Measurements from ENCODE around the gene PSENEN. TPM values are rescaled to one million over a fixed set of nuclear protein-coding genes. Genes with fewer than 3 reads are reported as not detected.

PSENEN gene
- total and polyA plus RNA-seq, 2 donors (not counting 1 experiment from before 2014, with no cell fraction given), result 16.0 to 31.4 TPM

- peaks cover 4% of the 10 kb centered on the region for H3K4me1 ChIP-seq (ENCODE audit: control insufficient read depth, extremely low read depth, insufficient read depth, low read length)
- no peak for DNase-seq (ENCODE audit: low read depth in 2 of 2)
- no peak overlapping the region for H2AFZ ChIP-seq (ENCODE audit: low read length)
- H3K9ac ChIP-seq (ENCODE audit: insufficient read depth, low read length), result no peak overlapping the region
- no peak overlapping the region for H3K4me3 ChIP-seq (replicated peaks in 1 of 4; ENCODE audit: control extremely low read depth in 1 of 4, insufficient read depth in 1 of 4, low read depth in 3 of 4, low read length in 4 of 4)
- peaks cover 3% of the 10 kb centered on the region for H3K79me2 ChIP-seq (ENCODE audit: control insufficient read depth, insufficient read depth, low read length)
- H3K9me3 ChIP-seq (ENCODE audit: control insufficient read depth, insufficient read depth, low read depth, low read length), result no peaks in the 10 kb centered on the region
- TF ChIP-seq EZH2 (IDR thresholded peaks at IDR 0.05; ENCODE audit: low read length, missing control alignments) (no peak), CTCF (conservative IDR thresholded peaks at IDR 0.05 in 1 of 2, IDR thresholded peaks at IDR 0.05 in 1 of 2; ENCODE audit: low read depth in 1 of 2, low read length in 2 of 2) (no peak)
- no peak overlapping the region for H3K4me2 ChIP-seq (ENCODE audit: extremely low read depth, insufficient read depth, low read length)
- no peak overlapping the region for H3K27ac ChIP-seq (ENCODE audit: insufficient read depth, low read length)
- peaks cover 4% of the 10 kb centered on the region for H3K36me3 ChIP-seq (ENCODE audit: control insufficient read depth, insufficient read depth, low read length)
- no peaks in the 10 kb centered on the region for H4K20me1 ChIP-seq (ENCODE audit: control insufficient read depth, extremely low read depth, insufficient read depth, low read length)
- no peaks in the 10 kb centered on the region for H3K27me3 ChIP-seq (ENCODE audit: control insufficient read depth, insufficient read depth, low read length)
These were observed 31.8 kb downstream of the PSENEN start for GRCh38 chr19:35777086-35777841.

- H3K27ac ChIP-seq (ENCODE audit: insufficient read depth, low read length), result no peak overlapping the region
- H3K4me3 ChIP-seq (replicated peaks in 1 of 4; ENCODE audit: control extremely low read depth in 1 of 4, insufficient read depth in 1 of 4, low read depth in 3 of 4, low read length in 4 of 4), result no peak overlapping the region
- no peaks in the 10 kb centered on the region for H4K20me1 ChIP-seq (ENCODE audit: control insufficient read depth, extremely low read depth, insufficient read depth, low read length)
- no peak overlapping the region for H3K9ac ChIP-seq (ENCODE audit: insufficient read depth, low read length)
- H2AFZ ChIP-seq (ENCODE audit: low read length), result no peak overlapping the region
- no peak for DNase-seq (ENCODE audit: low read depth in 2 of 2)
- H3K36me3 ChIP-seq (ENCODE audit: control insufficient read depth, insufficient read depth, low read length), result peaks cover 6% of the 10 kb centered on the region
- no peak overlapping the region for H3K4me2 ChIP-seq (ENCODE audit: extremely low read depth, insufficient read depth, low read length)
- H3K27me3 ChIP-seq (ENCODE audit: control insufficient read depth, insufficient read depth, low read length), result no peaks in the 10 kb centered on the region
- peaks cover 4% of the 10 kb centered on the region for H3K4me1 ChIP-seq (ENCODE audit: control insufficient read depth, extremely low read depth, insufficient read depth, low read length)
- no peaks in the 10 kb centered on the region for H3K9me3 ChIP-seq (ENCODE audit: control insufficient read depth, insufficient read depth, low read depth, low read length)
- no peak for TF ChIP-seq EZH2 (IDR thresholded peaks at IDR 0.05; ENCODE audit: low read length, missing control alignments)
- TF ChIP-seq CTCF (conservative IDR thresholded peaks at IDR 0.05 in 1 of 2, IDR thresholded peaks at IDR 0.05 in 1 of 2; ENCODE audit: low read depth in 1 of 2, low read length in 2 of 2), result no peak
- H3K79me2 ChIP-seq (ENCODE audit: control insufficient read depth, insufficient read depth, low read length), result peaks cover 3% of the 10 kb centered on the region
These were observed 32.5 kb downstream of the PSENEN start for GRCh38 chr19:35777961-35778360.

- Histone ChIP-seq H3K4me3 (replicated peaks in 1 of 4; ENCODE audit: control extremely low read depth in 1 of 4, insufficient read depth in 1 of 4, low read depth in 3 of 4, low read length in 4 of 4) (no peak overlapping the region), H3K79me2 (ENCODE audit: control insufficient read depth, insufficient read depth, low read length) (peaks cover 3% of the 10 kb centered on the region), H4K20me1 (ENCODE audit: control insufficient read depth, extremely low read depth, insufficient read depth, low read length) (no peaks in the 10 kb centered on the region), H3K9me3 (ENCODE audit: control insufficient read depth, insufficient read depth, low read depth, low read length) (no peaks in the 10 kb centered on the region), H3K27me3 (ENCODE audit: control insufficient read depth, insufficient read depth, low read length) (no peaks in the 10 kb centered on the region), H3K9ac (ENCODE audit: insufficient read depth, low read length) (no peak overlapping the region), H3K27ac (ENCODE audit: insufficient read depth, low read length) (no peak overlapping the region), H2AFZ (ENCODE audit: low read length) (no peak overlapping the region), H3K4me1 (ENCODE audit: control insufficient read depth, extremely low read depth, insufficient read depth, low read length) (peaks cover 4% of the 10 kb centered on the region), H3K36me3 (ENCODE audit: control insufficient read depth, insufficient read depth, low read length) (peaks cover 7% of the 10 kb centered on the region), H3K4me2 (ENCODE audit: extremely low read depth, insufficient read depth, low read length) (no peak overlapping the region)
- no peak for DNase-seq (ENCODE audit: low read depth in 2 of 2)
- no peak for TF ChIP-seq CTCF (conservative IDR thresholded peaks at IDR 0.05 in 1 of 2, IDR thresholded peaks at IDR 0.05 in 1 of 2; ENCODE audit: low read depth in 1 of 2, low read length in 2 of 2)
- no peak for TF ChIP-seq EZH2 (IDR thresholded peaks at IDR 0.05; ENCODE audit: low read length, missing control alignments)
These were observed 33.6 kb downstream of the PSENEN start for GRCh38 chr19:35779033-35779432.

Measured in fibroblast of lung (primary cell).